NCI-H2171 (cell line): Measurements from ENCODE around the gene KRT86.
"Not testable (repeated sequence)": the region's sequence is repeated elsewhere in the genome, so short reads cannot be mapped to it uniquely, and the experiment has no call there.

Experiments
- DNase-seq: peaks from one replicate; lab custom pipeline; 2025; lab: John Stamatoyannopoulos, UW

Gene KRT86

DNA sequence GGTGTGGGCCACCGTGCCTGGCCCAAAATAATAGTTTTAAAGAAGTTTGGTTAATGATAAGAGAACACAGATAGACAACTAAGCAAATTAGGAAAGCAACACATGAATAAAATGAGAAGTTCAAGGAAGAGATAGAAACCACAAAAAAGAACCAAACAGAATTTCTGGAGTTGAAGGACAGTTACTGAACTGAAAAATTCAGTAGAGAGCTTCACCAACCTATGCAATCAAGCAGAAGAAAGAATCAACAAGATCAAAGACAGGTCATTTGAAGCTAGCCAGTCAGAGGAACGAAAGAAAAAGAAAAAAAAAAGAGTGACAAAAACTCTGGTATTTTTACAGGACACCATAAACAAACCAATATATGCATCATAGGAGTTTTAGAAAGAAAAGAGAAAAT lies 62.2 kb downstream of the KRT86 start:
- no peak for DNase-seq

DNA sequence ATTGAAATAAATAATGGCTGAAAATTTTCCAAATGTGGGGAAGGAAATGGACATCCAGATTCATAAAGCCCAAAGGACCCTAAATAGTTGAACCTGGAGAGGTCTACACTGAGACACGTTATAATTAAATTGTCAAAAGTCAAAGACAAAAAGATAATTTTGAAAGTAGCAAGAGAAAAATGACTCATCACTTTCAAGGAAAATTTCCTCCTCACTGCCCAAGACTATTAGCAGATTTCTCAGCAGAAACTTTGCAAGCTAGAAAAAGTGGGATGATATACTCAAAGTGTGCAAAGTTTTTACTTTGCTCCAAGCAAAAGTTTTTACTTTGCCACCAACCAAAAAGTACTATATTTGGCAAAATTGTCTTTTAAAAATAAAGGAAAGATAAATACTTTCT lies 62.6 kb downstream of the KRT86 start:
- no peak for DNase-seq

GRCh38 chr12:52338241-52338960 lies 64.0 kb downstream of the KRT86 start:
- DNase-seq: peak; percentile 66

- DNase-seq: no peak
These were observed 66.7 kb downstream of the KRT86 start for GRCh38 chr12:52341066-52341580.

DNA sequence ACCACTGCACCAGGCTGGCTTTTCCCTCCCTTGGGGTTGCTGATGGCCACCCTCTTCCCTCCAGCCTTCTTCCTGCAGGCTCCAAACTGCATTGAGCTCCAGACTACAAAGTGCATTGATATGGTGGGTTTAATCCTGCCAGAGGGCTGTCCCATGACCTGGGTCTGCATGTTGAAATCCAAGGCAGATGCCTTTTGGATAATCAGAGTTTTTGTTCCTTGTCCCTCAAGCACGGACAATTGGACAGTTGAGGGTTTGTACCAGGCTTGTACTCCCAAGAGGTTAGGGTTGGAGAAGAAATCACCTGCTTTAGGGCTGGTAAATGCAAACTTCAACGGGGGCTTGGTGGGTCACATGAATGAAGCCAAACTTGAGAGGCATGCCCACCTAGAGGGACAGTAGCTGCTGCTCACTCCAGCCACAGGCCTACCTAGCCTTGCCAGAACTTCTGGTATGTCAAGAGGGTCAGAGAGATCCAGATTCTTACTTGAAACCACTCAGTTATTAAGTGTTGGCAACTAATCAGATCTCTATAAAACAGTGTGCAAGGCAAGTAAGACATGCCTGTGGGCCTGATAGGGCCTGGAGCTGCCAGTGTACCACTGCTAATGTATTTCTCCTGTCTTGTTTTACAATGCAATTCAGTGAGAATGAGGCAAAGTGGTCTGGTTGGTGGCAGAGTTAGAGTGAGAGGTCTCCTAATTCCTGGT lies 68.5 kb downstream of the KRT86 start:
- DNase-seq: no peak

DNA sequence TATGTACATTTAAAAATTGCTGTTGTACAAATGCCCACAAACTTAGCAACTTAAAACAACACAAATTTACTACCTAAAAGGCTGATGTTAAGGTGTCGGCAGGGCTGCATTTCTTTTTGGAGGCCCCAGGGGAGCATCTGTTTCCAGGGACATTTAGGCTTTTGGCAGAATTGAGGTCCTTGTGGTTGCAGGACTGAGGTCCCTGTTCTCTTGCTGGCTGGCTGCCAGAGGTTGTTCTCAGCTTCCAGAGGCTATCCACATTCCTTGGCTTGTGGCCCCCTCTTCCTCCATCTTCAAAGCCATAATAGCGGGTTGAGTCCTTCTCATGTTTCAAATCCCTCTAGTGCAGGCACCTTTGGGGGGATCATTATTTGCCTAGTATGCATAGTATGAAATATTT lies 69.1 kb downstream of the KRT86 start:
- DNase-seq: no peak

DNA sequence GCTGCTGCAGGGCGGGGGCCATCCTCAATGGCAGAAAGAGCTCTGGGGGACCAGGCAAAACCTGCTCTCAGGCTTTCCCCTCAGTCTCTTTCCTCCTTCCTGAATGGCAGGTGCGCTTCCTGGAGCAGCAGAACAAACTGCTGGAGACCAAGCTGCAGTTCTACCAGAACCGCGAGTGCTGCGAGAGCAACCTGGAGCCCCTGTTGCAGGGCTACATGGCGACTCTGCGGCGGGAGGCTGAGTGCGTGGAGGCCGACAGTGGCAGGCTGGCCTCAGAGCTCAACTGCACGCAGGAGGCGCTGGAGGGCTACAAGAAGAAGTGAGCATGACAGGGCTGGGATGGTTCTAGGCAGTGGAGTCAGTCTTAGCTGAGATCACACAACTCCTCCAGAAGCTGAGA lies 69.7 kb downstream of the KRT86 start:
- DNase-seq: no peak

- not testable (repeated sequence) for DNase-seq
These were observed 70.6 kb downstream of the KRT86 start for GRCh38 chr12:52345041-52345440.

DNA sequence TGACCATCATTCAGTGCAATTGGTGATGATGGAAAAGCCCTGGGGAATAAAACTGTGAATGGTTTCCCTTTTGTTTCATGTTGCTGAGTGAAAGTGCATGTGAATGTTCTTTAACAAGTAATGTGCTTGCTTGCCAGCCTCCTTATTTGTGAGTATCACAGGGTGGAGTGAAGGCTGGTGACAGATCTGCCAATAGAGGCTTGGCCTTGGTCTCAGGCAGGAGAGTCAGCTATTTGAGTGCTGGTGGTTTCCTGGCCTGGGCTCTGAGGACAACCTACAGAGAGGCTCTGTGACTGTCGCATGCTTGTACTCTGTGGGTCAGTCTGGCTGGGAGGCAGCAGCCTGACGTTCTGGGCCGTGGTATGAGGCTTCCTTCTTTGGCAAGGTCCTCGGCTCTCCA lies 72.1 kb downstream of the KRT86 start:
- no peak for DNase-seq

GRCh38 chr12:52347016-52347415 lies 72.6 kb downstream of the KRT86 start:
- DNase-seq: no peak

DNA sequence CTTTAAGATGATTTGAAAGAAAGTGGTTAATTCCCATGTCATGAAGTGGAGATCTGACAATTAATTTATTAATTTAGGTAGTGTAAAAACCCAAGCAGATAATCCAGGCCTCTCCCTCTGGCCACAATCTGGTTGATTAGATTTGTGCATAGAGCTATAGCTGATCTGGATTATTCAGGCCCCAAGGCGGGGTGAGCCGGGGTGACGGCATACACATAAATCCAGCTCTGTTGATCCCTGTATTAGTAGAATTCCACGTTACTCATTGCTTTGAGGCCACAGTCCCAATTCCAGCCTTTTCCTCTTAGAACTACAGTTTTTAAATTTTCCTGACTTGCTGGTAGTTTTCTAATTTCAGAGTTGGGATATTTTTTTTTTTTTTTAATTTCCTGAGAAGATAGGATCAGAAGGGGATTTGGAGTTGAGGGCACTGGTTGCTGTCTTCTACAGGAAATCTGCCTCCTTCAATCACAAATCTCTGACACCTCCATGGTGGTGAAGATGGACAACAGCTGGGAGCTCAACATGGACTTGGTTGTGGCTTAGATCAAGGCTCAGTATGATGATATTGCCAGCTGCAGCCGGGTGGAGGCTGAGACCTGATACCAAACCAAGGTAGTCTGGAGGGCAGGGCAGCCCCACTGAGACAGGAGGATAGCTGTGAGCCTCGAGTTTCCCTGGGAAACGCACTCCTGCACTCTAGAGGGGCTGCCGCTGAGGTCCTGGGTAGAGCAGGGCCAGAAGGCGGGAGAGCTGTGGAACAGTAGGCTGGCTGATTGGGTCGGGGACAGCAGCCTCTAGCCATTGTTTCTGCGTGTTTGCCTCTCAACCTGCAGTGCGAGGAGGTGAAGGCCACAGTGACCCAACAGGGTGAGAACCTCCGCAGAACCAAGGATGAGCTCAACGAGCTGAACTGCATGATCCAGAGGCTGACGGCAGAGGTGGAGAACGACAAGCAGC lies 73.4 kb downstream of the KRT86 start:
- no peak for DNase-seq

- no peak for DNase-seq
These were observed 74.8 kb downstream of the KRT86 start for GRCh38 chr12:52349196-52349595.

GRCh38 chr12:52350021-52350620 lies 75.7 kb downstream of the KRT86 start:
- DNase-seq: no peak

GRCh38 chr12:52350786-52351185 lies 76.3 kb downstream of the KRT86 start:
- no peak for DNase-seq

GRCh38 chr12:52351196-52352059 lies 77.0 kb downstream of the KRT86 start:
- DNase-seq: no peak

DNA sequence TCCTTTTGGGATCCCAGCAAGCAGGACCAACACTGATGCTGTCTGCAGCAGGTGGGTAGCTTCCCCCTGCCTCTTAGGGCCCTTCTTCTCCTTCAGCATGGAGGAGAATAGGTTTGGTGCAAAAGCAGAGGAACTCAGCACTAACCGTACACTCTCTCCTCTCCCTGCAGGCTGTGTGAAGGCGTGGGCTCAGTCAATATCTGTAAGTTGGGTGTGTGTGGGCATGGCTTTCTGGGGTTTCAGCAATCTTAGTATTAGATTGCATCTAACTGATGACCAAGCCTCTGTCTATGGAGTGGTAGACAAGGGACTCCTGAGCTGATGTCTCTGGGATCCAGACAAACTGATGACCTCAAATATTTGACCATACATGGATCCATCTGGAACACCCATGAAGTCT lies 78.5 kb downstream of the KRT86 start:
- DNase-seq: no peak

DNA sequence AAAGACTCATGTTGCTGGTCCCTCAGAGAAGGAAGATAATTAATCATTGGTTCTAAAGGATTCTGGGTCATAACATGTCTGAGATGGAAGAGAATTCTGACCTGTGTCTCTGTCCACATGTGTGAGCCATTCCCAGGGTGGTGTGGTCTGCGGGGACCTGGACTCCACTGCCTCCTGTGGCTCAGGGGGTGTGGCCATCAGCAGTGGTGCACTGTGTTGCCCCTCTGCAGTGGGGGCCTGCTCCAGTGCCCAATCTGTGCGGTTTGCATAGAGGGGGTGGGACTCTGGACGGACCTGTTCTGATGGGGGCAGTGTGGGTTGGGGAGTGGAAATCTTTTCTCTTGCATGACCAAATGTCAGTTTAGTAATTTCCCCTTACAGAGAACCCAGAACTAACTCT lies 79.3 kb downstream of the KRT86 start:
- no peak for DNase-seq

DNA sequence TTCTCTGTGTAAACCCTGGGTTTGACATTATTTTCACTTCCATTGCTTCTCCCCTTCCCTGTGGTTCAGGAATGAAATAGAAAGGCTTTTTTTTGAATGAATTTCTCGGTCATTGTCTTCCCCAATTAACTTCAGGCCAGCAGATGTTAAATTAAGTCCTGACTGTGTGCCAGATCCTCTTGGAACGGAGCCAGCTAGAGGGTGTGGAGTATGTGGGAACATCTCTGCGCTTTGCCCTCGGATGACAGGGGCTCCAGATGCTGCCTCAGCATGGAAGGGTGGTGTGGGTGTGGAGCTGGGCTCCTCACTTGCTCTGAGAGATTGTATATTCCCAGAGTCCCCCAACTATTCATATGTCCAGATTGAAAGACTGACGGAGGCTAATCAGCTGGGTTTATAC lies 79.8 kb downstream of the KRT86 start:
- DNase-seq: peak; percentile 86

GRCh38 chr12:52355176-52355575 lies 80.7 kb downstream of the KRT86 start:
- DNase-seq: no peak

DNA sequence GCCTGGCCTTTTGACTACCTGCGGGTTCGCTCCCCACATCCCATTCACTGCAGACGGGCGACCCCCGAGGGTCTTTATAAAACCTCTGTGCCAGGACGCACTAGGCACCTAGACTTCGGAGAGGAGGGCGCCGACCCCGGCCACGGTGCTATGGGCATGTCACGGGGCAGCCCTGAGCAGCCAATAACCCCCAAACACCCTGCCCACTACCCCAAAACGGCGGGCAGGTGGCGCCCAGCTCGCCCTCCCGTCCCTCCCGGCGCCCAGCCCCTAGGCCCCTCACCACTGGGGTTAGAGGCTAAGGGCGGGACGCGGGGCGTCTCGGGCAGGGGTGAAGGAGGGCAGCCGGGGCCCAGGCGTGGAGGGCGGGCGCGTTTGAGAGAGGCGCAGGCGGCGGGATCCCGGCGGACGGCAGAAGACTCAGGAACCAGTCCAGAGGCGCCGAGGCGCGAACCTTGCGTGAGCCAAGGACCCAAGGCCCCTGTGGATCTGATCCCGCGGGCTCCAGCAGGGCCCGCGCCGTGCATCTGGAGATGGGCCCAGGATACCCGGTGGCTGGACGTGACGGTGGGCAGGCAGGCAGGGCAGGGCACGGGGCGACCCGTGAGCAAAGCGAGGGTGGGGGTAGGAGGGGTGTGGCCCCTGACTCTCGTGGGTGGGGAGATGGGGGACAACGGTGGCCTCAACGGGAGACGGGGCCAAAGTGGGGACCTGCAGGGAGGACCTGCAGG lies 81.8 kb downstream of the KRT86 start:
- DNase-seq: no peak
